Measurements from ENCODE around the gene RCAN3.
A peak's percentile ranks its signal among the peaks of the same experiment; 100 is the strongest.

Gene RCAN3

GRCh38 chr1:24554714-24555113 is 52.1 kb downstream of the RCAN3 start:
- TF ChIP-seq EZH2 (optimal IDR thresholded peaks at IDR 0.05; ENCODE audit: low read depth, low read length) (no peak), EZH2phosphoT487 (IDR thresholded peaks at IDR 0.05; ENCODE audit: low read length) (no peak), CTCF (IDR thresholded peaks at IDR 0.05; ENCODE audit: low read length) (no peak)

GRCh38 chr1:24555591-24556413 is 53.2 kb downstream of the RCAN3 start, which contains the start of gene NCMAP:
TSS of gene NCMAP (plus strand) at chr1:24556087. CDS start at chr1:24595431, 39,344 bp downstream.
- peak; percentile 32 for DNase-seq
- Histone ChIP-seq H3F3A (ENCODE audit: insufficient read depth, low read length) (no peaks in the 10 kb centered on the region; the same call in 1 of the 2 replicates), H3K27me3 (replicated peaks; ENCODE audit: insufficient read depth, low read length) (no peaks in the 10 kb centered on the region), H3K9me2 (replicated peaks; ENCODE audit: insufficient read depth, low read length) (no peaks in the 10 kb centered on the region), H3K79me2 (ENCODE audit: low read length) (no peaks in the 10 kb centered on the region), H4K20me1 (ENCODE audit: insufficient read depth, low read length) (no peaks in the 10 kb centered on the region), H3K4me3 (ENCODE audit: low read length) (peak within 1 kb of the TSS; percentile 63), H3K9me3 (replicated peaks; ENCODE audit: insufficient read depth, low read length) (no peaks in the 10 kb centered on the region), H3K27ac (ENCODE audit: low read length) (no peak within 1 kb of the TSS), H3K4me1 (ENCODE audit: low read length) (peaks cover 26% of the 10 kb centered on the region), H3K9ac (ENCODE audit: low read length) (peak within 1 kb of the TSS; percentile 46; the same call in 1 of the 2 replicates), H3K4me2 (ENCODE audit: low read depth, low read length) (peak within 1 kb of the TSS; percentile 83), H3K36me3 (replicated peaks; ENCODE audit: insufficient read depth, low read length) (no peaks in the 10 kb centered on the region), H2AFZ (ENCODE audit: low read length) (peak within 1 kb of the TSS; percentile 47)
- TF ChIP-seq CTCF (IDR thresholded peaks at IDR 0.05; ENCODE audit: low read length) = peak; percentile 11; the same call in 1 of the 2 replicates
- no peak for TF ChIP-seq EZH2phosphoT487 (IDR thresholded peaks at IDR 0.05; ENCODE audit: low read length)
- no peak for TF ChIP-seq EZH2 (optimal IDR thresholded peaks at IDR 0.05; ENCODE audit: low read depth, low read length)

More at GRCh38 chr1:24554714-24555113, 52.1 kb downstream of the RCAN3 start:
- Histone ChIP-seq H3K79me2 (ENCODE audit: low read length) (no peaks in the 10 kb centered on the region), H3K4me2 (ENCODE audit: low read depth, low read length) (no peak overlapping the region), H3K4me1 (ENCODE audit: low read length) (peaks cover 26% of the 10 kb centered on the region), H3F3A (ENCODE audit: insufficient read depth, low read length) (no peaks in the 10 kb centered on the region; the same call in 1 of the 2 replicates), H3K4me3 (ENCODE audit: low read length) (no peak overlapping the region), H3K9ac (ENCODE audit: low read length) (no peak overlapping the region), H3K27ac (ENCODE audit: low read length) (no peak overlapping the region), H3K9me2 (replicated peaks; ENCODE audit: insufficient read depth, low read length) (no peaks in the 10 kb centered on the region), H3K9me3 (replicated peaks; ENCODE audit: insufficient read depth, low read length) (no peaks in the 10 kb centered on the region), H2AFZ (ENCODE audit: low read length) (no peak overlapping the region), H3K36me3 (replicated peaks; ENCODE audit: insufficient read depth, low read length) (no peaks in the 10 kb centered on the region), H3K27me3 (replicated peaks; ENCODE audit: insufficient read depth, low read length) (no peaks in the 10 kb centered on the region), H4K20me1 (ENCODE audit: insufficient read depth, low read length) (no peaks in the 10 kb centered on the region)
- no peak for DNase-seq

DNA sequence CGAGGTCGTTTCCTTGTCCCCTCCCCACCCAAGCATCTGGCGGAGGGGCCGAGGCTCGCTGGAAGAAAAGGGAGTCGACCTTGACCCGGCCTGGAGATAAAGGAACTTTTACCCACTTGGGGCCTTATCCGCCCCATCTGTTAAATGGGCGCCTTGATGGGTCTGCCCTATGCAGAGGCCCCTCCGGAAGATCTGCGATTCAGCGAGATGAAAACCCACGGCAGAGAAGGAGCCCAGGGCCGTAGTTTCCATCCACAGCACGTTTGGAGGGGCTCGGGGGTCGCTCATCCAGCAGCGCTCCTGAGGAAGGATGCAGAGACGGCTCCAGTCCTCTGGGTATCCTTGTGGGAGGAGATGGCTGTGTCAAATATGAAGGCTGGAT is 53.8 kb downstream of the RCAN3 start:
- Histone ChIP-seq H2AFZ (ENCODE audit: low read length) (peak overlapping the region; percentile 47; the same call in 1 of the 2 replicates), H3F3A (ENCODE audit: insufficient read depth, low read length) (no peaks in the 10 kb centered on the region; the same call in 1 of the 2 replicates)

More for the DNA sequence above, 53.8 kb downstream of the RCAN3 start:
- Histone ChIP-seq H3K9me3 (replicated peaks; ENCODE audit: insufficient read depth, low read length) (no peaks in the 10 kb centered on the region), H3K4me3 (ENCODE audit: low read length) (peak overlapping the region; percentile 63), H3K36me3 (replicated peaks; ENCODE audit: insufficient read depth, low read length) (no peaks in the 10 kb centered on the region), H3K27ac (ENCODE audit: low read length) (no peak overlapping the region), H3K4me2 (ENCODE audit: low read depth, low read length) (peak overlapping the region; percentile 83), H3K9ac (ENCODE audit: low read length) (peak overlapping the region; percentile 46; the same call in 1 of the 2 replicates), H3K4me1 (ENCODE audit: low read length) (peaks cover 26% of the 10 kb centered on the region), H3K27me3 (replicated peaks; ENCODE audit: insufficient read depth, low read length) (no peaks in the 10 kb centered on the region), H3K9me2 (replicated peaks; ENCODE audit: insufficient read depth, low read length) (no peaks in the 10 kb centered on the region), H4K20me1 (ENCODE audit: insufficient read depth, low read length) (no peaks in the 10 kb centered on the region), H3K79me2 (ENCODE audit: low read length) (no peaks in the 10 kb centered on the region)
- DNase-seq = no peak
- TF ChIP-seq EZH2phosphoT487 (IDR thresholded peaks at IDR 0.05; ENCODE audit: low read length) = no peak

Measured in MM.1S (cell line).